GM21360 (cell line): ENCODE results near the gene SORCS3.

Experiments
- ATAC-seq: cut with Tn5 transposase; IDR thresholded peaks from one replicate; pipeline ENCODE4 v1.9.1; 2021; ENCODE audit warnings: mild to moderate bottlenecking, moderate library complexity; ENCODE audit not compliant: unreplicated experiment

Gene SORCS3

DNA sequence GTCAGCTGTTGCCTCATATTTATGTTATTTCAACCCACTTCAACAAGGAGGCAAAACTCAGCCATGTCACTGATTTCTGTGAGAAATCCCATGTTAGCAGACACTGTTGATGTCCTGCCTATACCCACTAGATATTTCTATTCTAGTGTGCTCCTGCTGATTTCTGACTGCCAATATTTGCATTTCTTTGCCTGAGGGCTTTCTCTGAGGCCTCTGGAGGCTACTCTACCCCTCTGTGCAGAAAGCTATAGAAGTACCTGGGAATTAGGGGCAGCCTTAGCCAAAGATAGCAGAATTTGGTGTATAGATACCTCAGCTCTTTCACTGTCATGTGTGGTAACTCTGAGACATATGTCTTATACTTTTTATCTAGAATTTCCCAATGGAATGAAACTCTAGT lies 348.8 kb downstream of the SORCS3 start:
- no peak for ATAC-seq

DNA sequence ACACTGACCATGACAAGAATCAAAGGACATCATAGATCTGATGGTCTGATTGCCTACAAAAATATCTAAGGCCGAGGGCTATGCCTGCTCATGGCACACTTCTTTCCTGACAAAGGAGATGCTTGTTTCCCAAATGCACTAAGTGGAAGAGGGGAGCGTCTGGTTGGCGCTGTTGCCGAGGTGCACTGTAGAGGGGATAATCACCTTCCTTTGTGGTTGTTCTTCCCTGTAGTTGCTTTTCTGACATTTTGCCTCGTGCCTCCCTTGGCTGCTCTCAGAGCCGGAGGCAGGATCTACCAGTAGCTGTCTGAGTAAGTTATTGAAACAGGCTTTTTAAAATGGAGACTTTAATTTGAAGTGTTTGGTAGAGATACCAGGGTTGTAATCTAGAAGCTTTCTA lies 352.0 kb downstream of the SORCS3 start:
- ATAC-seq = no peak

DNA sequence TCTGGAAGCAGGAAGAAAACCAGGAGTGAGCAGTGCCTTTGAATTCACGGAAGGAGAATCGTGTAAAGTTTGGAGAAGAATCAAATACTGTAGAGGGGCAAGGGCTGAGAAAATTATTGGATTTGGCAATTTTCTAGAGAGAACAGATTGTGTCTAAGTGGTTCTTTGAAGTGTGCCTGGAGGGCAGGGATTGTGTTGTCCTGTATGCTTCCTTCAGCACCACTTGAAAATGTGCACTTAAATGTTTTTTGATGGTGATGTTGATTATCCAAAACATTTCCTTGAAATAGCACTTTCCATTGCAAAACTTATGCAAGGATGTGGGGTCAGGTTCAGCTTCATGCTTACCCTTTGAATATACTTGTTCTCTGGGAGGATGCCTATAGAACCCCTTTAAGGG lies 360.2 kb downstream of the SORCS3 start:
- ATAC-seq = no peak

DNA sequence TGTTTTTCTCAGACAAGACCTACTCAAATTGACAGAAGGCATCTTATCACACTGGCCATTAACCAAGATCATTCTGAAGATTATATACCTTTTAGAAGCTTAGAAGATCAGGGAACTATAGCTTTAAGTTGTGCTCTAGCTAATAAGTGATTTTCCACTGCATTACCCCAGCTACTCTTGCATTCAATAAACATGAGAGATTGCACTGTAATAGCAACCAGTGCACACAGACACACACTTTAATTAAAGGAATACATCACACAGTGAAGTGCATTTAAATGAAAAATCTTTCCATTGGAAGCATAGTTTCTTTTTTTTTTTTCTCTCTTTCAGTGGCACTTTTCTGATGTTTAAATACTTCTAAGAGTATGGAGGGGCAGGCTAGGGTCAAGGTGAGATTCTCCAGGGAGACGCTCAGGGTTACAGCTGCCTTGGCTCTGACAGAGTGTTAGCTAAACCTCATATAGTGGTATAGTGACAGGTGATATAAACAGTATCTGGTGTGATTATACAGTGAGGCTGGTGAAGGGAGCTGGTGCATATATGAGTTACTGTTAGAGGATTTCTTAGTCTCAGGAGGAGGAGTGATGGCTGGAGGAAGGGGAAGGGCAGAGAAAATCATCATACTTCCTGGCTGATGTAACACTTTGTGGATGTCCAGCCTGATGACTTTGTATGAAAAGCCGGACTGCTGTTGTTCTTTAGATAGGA lies 369.5 kb downstream of the SORCS3 start:
- ATAC-seq = no peak

DNA sequence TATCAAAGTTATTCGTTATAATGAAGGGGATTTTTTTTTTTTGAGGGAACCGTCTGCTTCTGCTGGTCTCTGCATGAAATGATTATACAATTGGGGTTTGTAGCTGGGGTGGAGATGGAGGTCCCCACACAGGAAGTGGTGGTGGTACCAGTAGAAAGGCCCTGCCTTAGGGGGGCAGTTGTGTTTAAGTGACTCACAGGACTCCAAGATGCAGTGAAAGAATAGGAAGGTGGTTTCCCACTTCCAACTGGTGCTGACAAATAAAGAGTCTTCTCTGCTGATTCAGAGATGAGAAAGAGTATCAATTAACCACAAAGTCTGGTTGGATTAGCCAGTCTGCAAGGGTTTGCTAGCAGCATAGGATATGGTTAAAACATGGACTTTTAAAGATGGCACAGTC lies 376.0 kb downstream of the SORCS3 start:
- no peak for ATAC-seq

DNA sequence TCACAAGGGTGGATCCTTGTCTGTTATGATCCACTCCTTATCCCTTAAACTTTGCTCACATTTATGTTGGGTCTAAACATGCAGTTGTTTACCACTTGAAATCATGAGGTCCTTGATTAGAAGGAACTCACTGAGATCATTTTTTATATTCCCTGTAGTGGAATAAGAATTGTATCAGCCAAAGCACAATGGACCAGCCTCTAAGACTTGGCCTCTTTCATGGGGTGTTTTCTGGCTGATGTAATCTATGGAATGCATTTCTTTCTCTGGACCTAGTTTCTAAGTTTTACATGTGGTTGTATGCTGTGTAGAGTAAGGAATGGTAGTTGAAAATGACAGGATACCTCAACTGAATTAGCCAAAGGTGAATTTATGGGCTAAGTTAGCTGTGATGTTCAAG lies 376.6 kb downstream of the SORCS3 start:
- ATAC-seq = no peak

DNA sequence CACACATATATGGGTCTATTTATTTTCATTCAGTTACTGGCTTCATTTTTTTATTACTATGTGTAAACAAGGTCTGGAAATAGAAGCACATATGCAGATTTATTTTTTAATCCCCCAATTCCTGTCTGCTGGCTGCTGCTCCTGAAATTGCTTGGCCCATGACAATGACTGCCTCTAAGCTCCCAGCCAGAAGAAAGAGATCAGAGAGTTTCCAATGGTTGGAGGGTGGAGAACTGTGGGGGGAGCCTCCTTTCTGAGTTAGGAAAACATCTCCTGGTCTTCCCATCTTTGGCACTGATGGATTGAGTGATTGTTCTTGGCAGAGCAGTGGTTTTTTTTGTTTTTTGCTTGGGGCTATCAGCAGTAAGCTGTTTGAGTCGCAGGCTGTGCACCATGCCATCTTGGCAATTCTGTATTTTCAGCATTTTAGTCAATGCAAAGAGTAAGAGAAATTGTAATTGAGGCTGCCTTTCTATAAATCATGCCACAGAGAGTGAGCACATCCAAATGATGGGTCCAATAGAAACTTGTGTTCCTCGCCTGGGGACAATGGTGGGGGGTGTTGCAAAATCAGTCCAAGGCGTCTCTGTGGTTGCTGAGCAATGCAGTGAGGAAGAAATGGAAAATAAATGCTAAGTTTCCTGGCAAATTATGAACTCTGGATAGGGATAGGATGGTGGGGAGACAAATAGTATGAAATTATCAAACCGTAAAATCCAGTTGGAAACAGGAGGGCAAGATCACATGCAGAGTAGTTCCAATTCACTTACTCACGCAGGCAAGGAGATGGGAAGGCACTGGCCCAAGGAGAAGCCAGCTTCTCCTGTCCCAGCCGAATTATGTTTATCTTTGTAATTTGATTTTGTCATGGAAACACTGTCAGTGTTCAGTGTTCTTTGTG lies 382.4 kb downstream of the SORCS3 start:
- ATAC-seq = no peak

DNA sequence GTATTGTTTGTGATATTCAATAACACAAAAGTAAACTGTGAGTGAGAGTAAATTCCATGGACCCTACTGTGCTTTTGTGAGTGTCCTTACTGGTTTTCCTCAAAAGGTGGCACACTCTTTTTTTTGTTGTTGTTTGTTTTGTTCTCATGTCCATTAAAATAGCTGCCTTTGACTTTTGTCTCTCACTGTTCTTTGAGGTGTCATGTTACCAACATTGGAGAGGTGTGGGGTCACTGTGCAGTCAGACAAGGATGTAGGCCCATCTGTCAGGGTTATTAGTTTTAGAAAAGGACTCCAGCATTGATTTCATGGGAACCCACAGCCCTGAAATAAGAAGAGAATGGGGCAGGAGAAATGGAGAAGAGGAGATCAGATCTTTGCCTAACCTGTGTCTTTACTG lies 383.1 kb downstream of the SORCS3 start:
- ATAC-seq = no peak

DNA sequence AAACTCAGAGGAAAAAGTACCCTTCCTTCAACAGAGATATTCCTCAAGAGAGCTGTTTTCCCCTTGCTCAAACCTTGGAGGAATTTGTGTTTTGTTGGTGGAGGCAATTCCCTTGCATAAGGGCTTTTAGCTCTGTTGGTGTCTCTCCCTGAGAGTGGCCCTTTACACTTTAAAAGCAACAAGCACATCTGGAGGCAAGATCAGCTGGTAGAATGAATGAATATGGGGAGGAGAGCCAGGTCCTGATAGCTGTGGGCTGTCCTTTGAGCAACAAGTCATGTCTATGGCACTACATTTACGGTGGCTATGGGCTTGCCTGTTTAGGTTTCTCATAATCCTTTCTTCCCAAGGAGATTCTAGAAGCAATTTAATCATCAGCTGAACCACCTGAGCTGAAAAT lies 384.0 kb downstream of the SORCS3 start:
- ATAC-seq = no peak

DNA sequence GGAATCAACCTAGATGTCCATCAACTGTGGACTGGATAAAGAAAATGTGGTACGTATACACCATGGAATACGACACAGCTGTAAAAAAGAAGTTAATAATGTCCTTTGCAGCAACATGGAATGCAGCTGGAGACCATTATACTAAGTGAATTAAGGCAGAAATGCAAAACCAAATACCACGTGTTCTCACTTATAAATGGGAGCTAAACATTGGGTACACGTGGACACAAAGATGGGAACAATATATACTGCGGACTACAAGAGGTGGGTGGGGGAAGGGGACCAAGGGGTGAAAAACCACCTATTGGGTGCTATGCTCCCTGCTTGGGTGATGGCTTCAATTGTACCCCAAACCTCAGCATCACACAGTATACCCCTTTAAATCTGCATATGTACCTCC lies 385.5 kb downstream of the SORCS3 start:
- no peak for ATAC-seq

DNA sequence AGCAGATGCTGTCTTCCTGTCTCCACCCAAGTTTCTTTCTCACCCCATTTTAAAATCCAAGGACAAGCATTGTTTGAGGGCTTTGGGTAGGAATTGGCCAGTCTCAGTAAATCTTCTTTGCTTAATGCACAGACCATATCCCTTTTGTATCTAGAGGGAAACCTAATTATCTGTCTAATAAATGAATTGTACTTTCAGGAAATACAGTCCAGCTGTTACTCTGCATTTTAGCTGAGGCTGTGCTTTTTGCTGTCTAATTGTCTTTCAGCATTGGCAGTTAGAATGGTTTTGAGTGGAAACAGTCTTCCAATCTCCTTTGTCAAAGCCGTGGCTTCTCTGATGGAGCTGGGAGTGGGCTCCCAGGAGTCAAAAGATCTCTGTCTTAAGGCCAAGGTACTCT lies 388.2 kb downstream of the SORCS3 start:
- no peak for ATAC-seq

DNA sequence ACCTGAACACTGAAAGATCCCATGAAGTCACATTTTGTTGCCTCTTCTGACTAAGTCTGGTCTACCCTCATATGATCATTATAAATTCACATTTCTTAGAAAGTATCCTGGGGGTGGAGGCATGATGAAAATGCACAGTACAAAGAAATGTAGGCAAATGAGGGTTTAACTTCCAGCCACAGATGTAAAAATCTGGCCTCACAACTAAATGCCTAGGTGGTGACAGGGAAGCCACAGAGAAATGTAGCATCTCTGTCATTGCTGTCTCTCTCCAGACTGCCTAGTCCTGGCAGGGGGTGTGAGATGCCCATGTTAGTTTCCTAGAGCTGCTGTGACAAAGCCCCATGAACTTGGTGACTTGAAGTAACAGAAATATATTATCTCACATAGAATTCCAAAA lies 395.9 kb downstream of the SORCS3 start:
- no peak for ATAC-seq

DNA sequence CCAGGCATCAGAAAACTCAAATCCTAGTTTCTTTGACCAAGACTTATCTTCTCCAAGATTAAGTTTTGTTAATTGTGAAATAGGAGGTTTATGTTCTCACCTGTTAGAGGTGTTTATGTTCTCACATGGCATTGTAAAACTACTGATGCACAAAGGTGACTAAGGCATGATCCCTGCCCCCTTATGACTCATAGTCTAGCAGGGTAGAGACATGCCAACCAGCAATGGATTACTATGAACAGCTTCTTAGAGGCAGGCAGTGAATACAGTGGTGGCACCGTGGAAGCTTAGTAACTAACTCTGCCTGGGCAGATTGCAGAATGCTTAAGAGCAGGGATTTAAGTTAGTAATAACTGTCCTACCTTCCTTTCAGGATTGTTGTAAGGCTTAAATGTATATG lies 400.9 kb downstream of the SORCS3 start:
- no peak for ATAC-seq

DNA sequence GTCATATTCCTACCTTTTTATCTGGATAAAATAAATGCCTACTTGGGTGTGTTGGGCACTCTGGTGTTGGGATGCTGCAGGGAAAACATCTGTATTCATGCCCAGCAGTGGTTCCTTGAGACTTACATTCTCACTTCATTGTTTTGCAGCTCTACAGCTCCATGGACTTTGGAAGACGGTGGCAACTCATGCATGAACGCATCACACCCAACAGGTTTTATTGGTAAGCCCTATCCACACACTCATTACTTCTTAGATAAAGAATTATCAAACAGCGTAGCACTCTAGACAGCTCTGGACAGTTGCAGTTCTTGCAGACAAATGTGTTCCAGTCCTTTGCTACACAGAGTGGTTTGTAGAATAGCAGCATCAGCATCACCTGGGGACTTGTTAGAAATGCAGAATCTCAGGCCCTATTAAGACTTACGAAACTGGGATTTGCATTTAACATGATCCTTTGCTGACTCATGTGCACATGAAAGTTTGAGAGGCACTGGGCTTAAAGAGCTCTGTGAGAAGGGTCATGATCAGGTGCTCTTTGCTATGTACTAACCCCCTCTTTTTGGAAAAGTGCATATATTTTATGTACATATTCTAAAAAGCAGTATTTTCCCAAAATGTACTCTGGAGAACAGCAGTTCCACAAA lies 401.9 kb downstream of the SORCS3 start:
- no peak for ATAC-seq

DNA sequence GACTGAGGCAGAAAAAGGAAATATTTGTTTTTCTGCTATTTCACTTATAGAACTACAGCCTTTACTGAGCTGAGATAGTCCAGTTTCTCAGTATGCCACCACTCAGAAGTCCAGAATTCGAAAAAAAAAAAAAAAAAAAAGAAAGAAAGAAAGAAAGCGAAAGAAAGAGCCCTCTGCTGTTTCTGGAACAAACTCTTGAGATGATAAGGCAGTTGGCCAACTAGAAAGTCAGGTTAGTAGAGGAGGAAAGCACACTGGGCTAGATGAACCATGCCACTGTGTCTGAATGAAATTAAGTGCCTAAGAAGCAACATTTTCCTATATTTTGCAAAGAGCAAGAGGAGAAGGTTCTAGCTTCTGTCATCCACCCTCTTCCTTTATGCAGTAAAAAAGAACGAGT lies 403.8 kb downstream of the SORCS3 start:
- ATAC-seq = no peak

DNA sequence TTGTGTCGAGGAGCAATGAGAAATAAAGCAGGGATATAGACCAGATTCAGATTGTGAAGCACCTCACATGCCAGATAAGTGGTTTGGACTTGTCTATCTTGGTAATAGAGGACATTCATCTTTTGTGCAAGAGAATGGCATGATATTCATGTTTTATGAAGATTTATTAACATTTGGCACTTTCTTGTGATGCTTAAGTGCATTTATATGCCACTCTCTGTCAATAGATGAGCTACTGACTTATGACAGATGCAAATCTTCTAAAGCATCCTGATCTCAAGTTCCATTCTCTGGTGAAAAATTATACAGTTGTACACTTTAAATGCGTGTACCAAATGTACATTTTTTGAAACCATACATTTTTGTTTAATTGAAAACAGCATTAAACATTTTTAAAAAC lies 415.3 kb downstream of the SORCS3 start:
- no peak for ATAC-seq

DNA sequence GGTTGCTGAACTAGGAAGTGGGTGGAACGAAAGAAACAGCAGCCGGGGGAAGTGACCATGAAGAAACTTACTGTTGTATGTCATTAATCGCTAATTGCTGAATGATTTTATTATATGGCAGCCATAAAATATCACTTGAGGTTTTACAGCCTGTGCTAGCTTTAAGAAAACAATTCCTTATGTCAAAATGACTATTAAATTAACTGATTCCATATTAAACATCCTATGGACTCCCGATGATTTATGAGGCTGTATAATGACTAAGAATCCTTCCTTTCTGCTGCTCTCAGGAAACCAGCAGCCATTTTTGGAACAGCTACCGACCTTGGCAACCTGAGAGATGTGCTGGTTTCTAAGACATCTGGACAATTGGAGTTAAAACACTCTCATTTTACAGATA lies 421.9 kb downstream of the SORCS3 start:
- ATAC-seq = no peak

DNA sequence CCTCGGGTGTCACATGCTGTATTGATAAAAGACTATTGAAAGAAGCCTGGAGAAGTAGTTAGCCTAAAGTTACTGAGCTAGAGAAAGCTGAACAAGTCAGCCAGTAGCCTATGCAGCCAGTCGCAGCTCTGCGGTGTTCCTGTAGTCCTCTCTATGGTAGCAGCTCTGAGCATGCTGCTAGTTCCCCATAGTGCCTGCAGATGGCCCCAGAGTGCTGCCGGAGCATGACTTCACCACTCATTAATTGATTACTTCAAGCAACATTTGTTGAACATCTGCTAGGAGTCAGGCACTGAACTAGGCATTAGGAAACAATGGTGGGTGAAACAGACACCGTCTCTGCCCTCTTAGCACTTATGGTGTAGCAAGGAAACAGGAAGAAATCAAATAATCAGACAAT lies 422.7 kb downstream of the SORCS3 start:
- peak; percentile 70 for ATAC-seq

DNA sequence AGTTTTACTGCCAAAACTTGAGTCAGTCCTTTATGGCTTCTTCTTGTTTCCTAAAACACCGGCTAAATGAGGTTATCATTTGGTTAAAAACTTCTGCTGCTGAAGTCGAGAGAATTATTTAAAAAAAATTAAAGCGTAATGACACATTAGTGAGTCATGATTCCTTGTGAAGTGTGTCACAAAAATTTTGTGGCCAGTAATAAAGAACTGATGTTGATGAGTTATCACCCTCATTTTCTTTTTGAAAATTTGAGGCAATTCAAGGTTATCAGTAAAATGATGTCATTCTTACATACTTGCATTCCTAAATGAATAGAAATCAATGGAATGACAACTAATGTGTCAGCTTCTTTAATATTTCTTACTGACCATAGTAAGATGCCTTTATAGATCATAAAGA lies 427.4 kb downstream of the SORCS3 start:
- ATAC-seq = no peak

DNA sequence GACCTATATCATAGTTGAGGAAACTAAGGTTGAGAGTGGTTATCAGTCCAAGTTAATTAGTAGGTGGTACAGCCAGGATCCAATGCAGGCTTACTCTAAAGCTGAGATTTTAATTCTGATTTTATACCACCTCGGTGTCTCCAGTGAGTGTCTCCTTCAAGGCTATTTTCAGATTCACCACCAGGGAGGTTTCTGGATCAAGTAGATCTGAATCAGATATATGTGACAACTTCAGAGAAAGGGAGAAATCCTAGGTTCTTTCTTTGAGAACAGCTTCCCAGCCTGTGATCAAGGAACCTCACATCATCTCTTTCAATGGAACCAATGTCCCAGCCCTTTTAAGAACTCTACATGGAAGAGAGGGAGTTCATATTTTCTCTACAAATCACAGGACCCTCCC lies 429.2 kb downstream of the SORCS3 start:
- ATAC-seq = no peak

DNA sequence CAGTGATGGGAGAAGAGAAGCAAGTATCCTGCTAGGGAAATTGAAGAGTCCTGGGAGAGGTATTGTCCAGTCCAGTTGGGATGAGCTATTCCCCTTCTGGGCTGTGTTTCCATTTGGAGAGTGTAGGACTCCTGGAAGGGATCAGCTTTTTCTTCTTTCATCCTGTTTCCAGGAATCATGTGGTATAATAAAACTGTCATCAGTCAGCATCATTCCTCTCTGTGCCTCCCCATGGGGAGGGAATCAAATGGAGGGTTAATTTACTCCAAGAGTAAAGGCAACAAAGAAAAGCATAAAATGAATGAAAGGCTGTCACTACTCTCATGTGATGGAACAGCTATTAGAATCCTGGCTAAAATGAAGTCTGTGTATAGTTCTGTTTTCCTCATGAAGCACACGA lies 429.9 kb downstream of the SORCS3 start:
- no peak for ATAC-seq

DNA sequence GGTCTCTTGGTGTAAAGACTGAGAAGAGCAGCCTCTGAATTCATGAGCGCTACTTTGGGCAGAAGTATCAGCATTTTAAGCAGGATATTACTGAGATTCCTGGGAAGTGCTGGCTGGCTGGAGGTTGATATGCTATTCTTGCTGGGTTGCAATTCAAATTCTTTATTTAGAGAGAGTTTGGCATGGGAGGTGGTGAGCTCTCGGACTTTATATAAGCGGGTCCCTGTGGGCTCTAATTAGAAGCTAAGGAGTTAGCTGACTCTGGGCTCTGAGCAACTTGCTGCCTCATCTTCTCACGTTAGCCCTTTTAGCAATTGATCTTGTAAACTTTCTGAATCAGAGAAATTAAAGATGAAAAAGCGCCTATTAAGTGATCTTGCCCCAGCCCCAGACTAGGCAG lies 430.9 kb downstream of the SORCS3 start:
- no peak for ATAC-seq
